Measurements from ENCODE around the gene RGS3.

DNA sequence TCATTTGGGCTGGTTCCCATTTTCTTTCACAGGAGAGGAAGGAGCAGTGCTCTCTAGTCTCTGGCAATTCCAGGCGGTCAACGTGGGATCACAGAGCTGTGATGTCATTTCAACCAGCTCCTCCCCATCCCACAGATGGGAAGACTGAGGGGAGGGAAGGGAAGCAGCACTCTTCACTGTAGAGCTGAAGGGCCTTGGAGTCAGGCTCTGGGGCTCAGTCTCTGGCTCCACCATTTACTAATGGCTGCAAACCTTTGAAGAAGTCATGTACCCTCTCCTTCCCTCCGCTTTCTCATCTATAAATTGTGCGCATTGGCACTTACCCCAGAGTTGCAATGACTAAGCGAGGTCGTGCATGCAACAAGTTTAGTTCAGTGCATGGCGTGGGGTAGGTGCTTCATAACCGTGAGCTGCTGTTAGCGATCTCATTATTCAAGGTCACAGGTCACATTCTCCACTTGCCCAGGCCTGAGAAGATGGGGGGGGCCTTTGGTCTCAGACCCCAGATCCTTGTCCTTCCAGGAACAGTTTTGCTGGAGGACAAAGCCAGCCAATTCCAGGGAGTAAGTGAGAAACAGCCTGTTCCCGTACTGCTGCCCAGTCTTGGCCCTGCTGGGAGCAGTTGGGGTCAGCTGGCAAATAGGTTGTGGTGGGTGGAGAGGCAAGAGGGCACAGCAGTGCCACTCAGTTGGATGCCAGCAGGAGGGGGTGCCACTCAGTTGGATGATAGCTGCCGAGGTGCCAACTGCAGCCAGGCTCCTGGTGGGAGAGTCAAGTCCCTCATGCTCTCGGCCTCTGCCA lies 136.7 kb downstream of the RGS3 start:
- TF ChIP-seq CTCF (IDR thresholded peaks at IDR 0.05 in 2 of 3, conservative IDR thresholded peaks at IDR 0.05 in 1 of 3; ENCODE audit: borderline replicate concordance in 1 of 3, insufficient read depth in 1 of 3, low read depth in 2 of 3, low read length in 2 of 3) (no peak), EZH2 (IDR thresholded peaks at IDR 0.05) (no peak), ZBTB33 (IDR thresholded peaks at IDR 0.05; ENCODE audit: extremely low read depth, insufficient replicate concordance, low read length) (no peak), EZH2phosphoT487 (IDR thresholded peaks at IDR 0.05; ENCODE audit: borderline replicate concordance) (no peak), REST (IDR thresholded peaks at IDR 0.05; ENCODE audit: low read depth) (no peak)
